Kidney capillary endothelial cell (primary cell): ENCODE data around the gene CPA3.

Experiments used
- DNase-seq: peaks from one replicate; pipeline ENCODE4 v3.0.0-alpha.2; 2018; ENCODE audit warnings: low spot score

The CPA3 gene

DNA sequence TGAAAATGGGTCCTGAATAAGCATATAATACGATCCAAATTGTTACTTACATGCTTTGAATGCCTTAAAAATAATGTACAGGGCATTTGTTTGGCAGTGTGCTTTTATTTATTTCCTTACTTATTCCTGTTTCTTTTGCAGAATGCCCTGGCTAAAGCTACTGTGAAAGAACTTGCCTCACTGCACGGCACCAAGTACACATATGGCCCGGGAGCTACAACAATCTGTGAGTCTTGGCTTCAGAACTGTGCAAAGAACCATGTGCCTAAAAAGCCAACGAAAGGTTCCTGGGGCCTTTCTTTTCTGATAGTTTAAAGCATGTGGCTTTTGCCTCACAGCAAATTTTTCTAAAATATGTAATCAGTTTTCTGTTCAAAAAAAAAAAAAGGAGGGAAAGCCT is 7.8 kb upstream of the CPA3 start:
- DNase-seq = no peak

- DNase-seq = peak; percentile 46
Observed at GRCh38 chr3:148861277-148861869, 3.7 kb upstream of the CPA3 start.

- no peak for DNase-seq
Observed at GRCh38 chr3:148863297-148863696, 1.8 kb upstream of the CPA3 start.

- DNase-seq = no peak
Observed at GRCh38 chr3:148863814-148864213, 1.3 kb upstream of the CPA3 start.

- DNase-seq = no peak
Observed at GRCh38 chr3:148866261-148866660, 1.2 kb downstream of the CPA3 start.

GRCh38 chr3:148873270-148873927 is 8.3 kb downstream of the CPA3 start:
- DNase-seq = no peak

GRCh38 chr3:148873977-148874376 is 8.9 kb downstream of the CPA3 start:
- no peak for DNase-seq

DNA sequence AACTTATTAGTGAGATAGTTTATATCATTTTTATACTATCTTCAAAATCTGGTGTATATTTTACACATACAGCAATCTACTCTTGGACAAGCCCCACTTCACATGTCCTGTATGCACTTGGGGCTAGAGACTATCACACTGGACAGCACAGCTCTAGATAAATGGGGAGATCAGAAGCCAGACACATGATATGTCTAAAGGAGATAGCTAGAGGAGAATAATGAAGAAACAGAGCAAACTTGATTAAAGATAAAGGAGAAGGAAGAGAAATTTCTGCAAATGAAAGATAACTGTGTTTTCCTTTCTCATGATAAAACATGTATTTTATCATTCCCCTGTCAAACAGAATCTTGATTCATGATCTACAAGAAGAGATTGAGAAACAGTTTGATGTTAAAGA is 13.0 kb downstream of the CPA3 start:
- DNase-seq = no peak

DNA sequence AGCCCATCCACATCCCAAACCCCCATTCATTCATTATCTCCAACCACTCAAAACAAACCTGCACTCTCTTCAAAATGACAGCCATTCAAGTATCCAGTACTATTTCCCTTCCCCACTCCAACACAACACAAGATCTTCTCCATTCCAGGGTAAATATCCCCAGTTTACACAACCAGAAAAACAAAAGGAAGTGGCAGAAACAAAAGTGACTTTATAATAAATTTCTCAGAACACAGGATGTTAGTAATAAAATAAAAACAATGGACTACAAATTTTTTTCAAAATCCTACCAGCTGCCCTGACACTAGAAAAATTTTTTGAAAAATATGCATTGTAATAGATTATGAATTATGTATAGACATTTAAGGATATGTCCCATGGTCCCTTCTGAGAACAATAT is 14.2 kb downstream of the CPA3 start:
- DNase-seq = no peak

DNA sequence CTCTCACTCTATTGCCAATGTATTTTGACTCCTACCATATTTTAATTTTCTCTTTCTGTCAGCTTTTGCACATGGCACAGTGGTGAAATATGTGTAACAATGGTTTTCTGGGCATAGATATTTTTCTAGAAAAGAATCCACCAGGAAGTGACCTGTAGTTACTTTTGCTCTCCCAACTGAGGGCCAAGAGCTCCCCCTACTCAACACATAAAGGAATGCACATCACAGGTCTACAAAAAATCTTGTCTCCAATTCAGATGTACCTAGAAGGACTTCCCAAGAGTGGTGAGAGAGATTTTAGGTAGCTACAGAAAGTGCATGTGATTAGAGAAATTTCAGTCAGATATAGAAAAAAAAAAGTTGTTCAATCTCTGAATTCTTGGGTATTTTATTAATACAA is 15.6 kb downstream of the CPA3 start:
- DNase-seq = no peak

- no peak for DNase-seq
Observed at GRCh38 chr3:148881286-148881685, 16.2 kb downstream of the CPA3 start.

- no peak for DNase-seq
Observed at GRCh38 chr3:148882288-148882687, 17.2 kb downstream of the CPA3 start.

- no peak for DNase-seq
Observed at GRCh38 chr3:148883163-148883562, 18.1 kb downstream of the CPA3 start.

GRCh38 chr3:148884261-148884660 is 19.2 kb downstream of the CPA3 start:
- no peak for DNase-seq

- no peak for DNase-seq
Observed at GRCh38 chr3:148889828-148890227, 24.7 kb downstream of the CPA3 start.

- DNase-seq = no peak
Observed at GRCh38 chr3:148896062-148896461, 31.0 kb downstream of the CPA3 start.

GRCh38 chr3:148901987-148902791 is 37.1 kb downstream of the CPA3 start:
- DNase-seq = no peak

DNA sequence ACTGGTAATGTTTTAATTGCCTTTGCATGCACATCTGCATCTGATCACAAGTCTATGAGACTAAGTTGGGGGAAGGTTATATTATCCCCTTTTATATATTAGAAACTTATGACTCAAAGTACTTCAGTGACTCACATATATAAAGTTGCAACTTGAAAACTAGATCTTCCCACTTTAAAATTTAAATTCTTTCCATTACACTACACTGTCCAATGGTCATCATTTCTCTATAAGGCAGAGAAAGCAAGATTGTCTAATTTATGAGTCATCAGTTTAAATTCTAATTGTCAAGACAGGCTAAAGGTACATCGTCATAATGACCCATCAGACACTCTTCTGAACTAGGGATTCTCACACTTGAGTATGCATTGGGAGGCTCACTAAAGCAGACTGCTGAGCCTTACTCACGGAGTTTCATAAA is 37.9 kb downstream of the CPA3 start:
- no peak for DNase-seq

DNA sequence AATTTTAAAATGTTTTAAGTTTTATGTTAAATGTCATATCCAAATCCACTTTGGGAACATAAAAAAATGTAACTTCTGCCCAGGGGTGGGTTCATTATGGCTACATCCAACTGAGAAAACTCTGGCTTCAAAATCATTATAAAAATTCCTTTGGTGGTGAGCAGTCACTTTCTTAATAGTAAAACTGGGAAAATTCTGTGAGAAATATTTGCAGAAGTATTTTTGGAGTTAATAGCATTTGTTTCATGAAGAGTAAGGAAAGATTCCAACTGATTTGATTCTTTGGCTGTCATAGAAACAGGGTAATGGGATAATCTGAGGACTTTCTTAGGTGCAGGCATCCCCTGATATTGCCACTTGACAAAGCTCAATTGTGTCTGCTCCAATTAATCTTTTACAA is 38.8 kb downstream of the CPA3 start:
- DNase-seq = no peak

GRCh38 chr3:148906667-148907066 is 41.6 kb downstream of the CPA3 start:
- DNase-seq = no peak

GRCh38 chr3:148911173-148911572 is 46.1 kb downstream of the CPA3 start:
- DNase-seq = no peak

- no peak for DNase-seq
Observed at GRCh38 chr3:148911592-148911991, 46.5 kb downstream of the CPA3 start.

DNA sequence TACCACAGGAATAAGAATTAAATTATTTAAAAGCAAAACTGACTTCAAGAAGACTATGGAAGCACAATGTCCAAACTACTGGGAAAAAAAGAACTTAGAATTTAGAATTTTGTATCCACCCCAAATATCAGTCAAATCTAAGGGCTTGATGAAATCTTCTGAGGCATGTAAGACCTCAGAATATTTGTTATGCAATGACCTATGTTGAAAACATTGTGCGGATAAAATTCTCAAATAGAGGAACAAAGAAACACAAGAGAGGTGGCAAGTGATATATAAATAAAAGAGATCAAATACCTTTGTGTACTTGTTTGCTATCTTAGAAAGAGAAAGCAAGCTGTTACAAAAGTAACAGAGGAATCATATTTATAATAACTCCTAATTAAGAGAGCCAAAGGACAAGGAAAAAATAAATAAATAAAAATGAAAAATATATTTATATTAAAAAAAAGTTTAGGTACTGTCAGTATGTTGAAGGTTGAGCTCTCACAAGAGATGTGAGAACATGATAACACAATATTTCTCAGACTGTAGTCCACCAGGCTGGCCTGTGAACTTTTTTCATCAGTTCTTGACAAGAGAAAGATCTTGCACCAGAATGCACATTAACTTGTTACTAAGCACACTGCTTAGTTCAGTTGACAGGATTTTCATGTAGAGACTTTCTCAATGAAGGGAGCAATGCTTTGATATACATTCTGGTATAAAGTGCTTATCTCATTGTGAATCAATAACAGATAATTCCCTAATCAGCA is 50.0 kb downstream of the CPA3 start:
- no peak for DNase-seq
